Heart left ventricle (tissue), 16 donors: ENCODE results near the gene MTFP1. TPM values are rescaled to one million over a fixed set of nuclear protein-coding genes. Genes with fewer than 3 reads are reported as not detected.
A peak's percentile ranks its signal among the peaks of the same experiment; 100 is the strongest.

Experiments
- ATAC-seq, 4 donors: fragments of 200-7000 bp; cut with Tn5 transposase; one replicate each; pipeline ENCODE4 v1.9.1; 2020 to 2022; ENCODE audit warnings: moderate library complexity in 4 of 4, mild to moderate bottlenecking in 3 of 4, moderate number of reproducible peaks in 1 of 4
- DNase-seq, 5 donors: peaks; one replicate each; pipeline ENCODE4 v3.0.0-alpha.2; 2020
- H3K27ac ChIP-seq, 12 donors: fragments of 200-600 bp; sonication (generic) in 4 of 12; one replicate each; pipeline versions ENCODE4 v1.5.0 to v1.8.0; 2016 to 2022; ENCODE audit warnings: mild to moderate bottlenecking in 2 of 12
- H3K27me3 ChIP-seq, 9 donors: fragments of 200-600 bp; sonication (generic) in 2 of 9; one replicate each; pipeline versions ENCODE4 v1.5.1 to v1.8.0; 2016 to 2022; ENCODE audit warnings: mild to moderate bottlenecking in 3 of 9
- H3K36me3 ChIP-seq, 9 donors: fragments of 200-600 bp; sonication (generic) in 2 of 9; one replicate each; pipeline versions ENCODE4 v1.5.0 to v1.8.0; 2018 to 2022; ENCODE audit warnings: mild to moderate bottlenecking in 2 of 9
- H3K4me1 ChIP-seq, 12 donors: fragments of 200-600 bp; sonication (generic) in 4 of 12; one replicate each; pipeline versions ENCODE4 v1.5.0 to v1.8.0; 2016 to 2022; ENCODE audit warnings: mild to moderate bottlenecking in 3 of 12
- H3K4me3 ChIP-seq, 12 donors: fragments of 200-600 bp; sonication (generic) in 4 of 12; one replicate each; pipeline versions ENCODE4 v1.5.0 to v1.8.0; 2017 to 2022; ENCODE audit warnings: mild to moderate bottlenecking in 9 of 12, moderate library complexity in 4 of 12
- H3K9me3 ChIP-seq, 12 donors: fragments of 200-600 bp; sonication (generic) in 4 of 12; one replicate each; pipeline versions ENCODE4 v1.5.0 to v1.8.0; 2016 to 2022; ENCODE audit warnings: mild to moderate bottlenecking in 1 of 12
- POLR2A ChIP-seq, 2 donors: fragments of 450-650 bp; IDR thresholded peaks; one replicate each; pipeline ENCODE4 v1.6.1; 2017; ENCODE audit warnings: antibody characterized with exemption in 2 of 2, mild to moderate bottlenecking in 2 of 2, moderate library complexity in 2 of 2
- WGBS, 4 donors: extraction: QIAGEN DNeasy Blood & Tissue Kit in 2 of 4; methylation state at CpG; one replicate each; pipeline versions ENCODE4 v1.1.5 to v1.1.7; 2013 to 2018; 5-methylcytosine and 5-hydroxymethylcytosine counted together
- intact Hi-C, 10 donors: fragments of 100-400 bp; cut with DNase I; formaldehyde crosslinking; loops; one replicate each; pipeline versions ENCODE4 v1.11.1 to v1.14.2; 2022
- polyA plus RNA-seq, 2 donors: library from polyadenylated mRNA; stranded (reverse); fragments of 200-250 nt; gene quantifications; one replicate each; pipeline ENCODE4 v1.2.3, GENCODE V29; 2013
- total RNA-seq, 9 donors: library from RNA; depleted of rRNA in 2 of 9; stranded (reverse); fragments of >200 nt in 2 of 9; fragmentation: NEBNext Ultra II Directional in 3 of 9; extraction: Animal tissue kit (Norgen Biotek cat#: 25700) in 3 of 9; gene quantifications; one replicate each; pipeline versions ENCODE4 v1.1.0 to v1.2.4, GENCODE V29; 2016 to 2023
- TF ChIP-seq, protein P1 (sequence below), 12 donors: fragments of 200-600 bp; sonication (generic) in 4 of 12; IDR thresholded peaks; one replicate each; pipeline versions ENCODE4 v1.5.0 to v1.8.0; 2018 to 2022; ENCODE audit warnings: antibody characterized with exemption in 12 of 12, mild to moderate bottlenecking in 5 of 12
- donor health status: ischemic (EF 13 %, LVEDD 7.1; RV severe dilation, severe dysfunction).
- donor health status: healthy with polysubstance abuse.
- donor health status: DM: no; HTN: yes; CAD: no.
- donor health status: DM: no; HTN: no; CAD: no.
- donor health status: ischemic (EF 25% LVEDD 6.9; RV normal size, moderate dysfunction).
- donor health status: ischemic (EF 25% LVEDD 5.7; RV mildly dilated, moderate dysfunction).
- donor health status: healthy.
- donor health status: DM: yes; HTN: yes; CAD: no.
- donor health status: ischemic (EF 35%, LVEDD 5.7; RV mildly dilated, moderate dysfunction).
- donor health status: nonischemic (EF 11% LVEDD 7.7; RV severe dilation, severe dysfunction).
- donor health status: DM: yes; HTN: yes; CAD: no.
- donor health status: PGD.
- donor health status: ischemic (EF 29% LVEDD 5.4; RV normal size, mild dysfunction).
- donor health status: nonischemic (EF 23%, LVEDD 6.1; RV moderate dilation, normal function).

Gene MTFP1
- total and polyA plus RNA-seq, 11 donors = 5.0 to 139 (median 17.1) TPM

DNA sequence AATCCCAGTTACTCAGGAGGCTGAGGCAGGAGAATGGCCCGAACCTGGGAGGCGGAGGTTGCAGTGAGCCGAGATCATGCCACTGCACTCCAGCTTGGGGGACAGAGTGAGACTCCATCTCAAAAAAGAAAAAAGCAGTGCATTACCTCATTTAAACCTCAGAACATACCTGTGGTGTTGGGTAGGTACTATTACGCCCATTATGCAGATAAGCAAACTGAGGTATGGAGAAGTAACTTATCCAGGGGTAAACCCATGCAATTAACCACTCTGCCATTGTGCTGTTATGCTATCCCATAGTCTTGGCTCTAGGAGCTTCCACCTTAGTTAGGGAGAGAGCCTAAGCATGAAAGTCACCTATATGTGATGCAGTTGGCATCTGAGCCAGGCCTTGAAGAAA, 48.6 kb downstream of the MTFP1 start:
- TF ChIP-seq POLR2A (IDR thresholded peaks at IDR 0.05) = no peak
- ATAC-seq (no peak), DNase-seq (no peak)
- intact Hi-C loops = no loop called here
- H3K36me3 ChIP-seq = no peaks in the 10 kb centered on the region
- H3K27ac ChIP-seq = no peak overlapping the region
- 89 to 97% (median 92%) methylated on average over 4 of the region's 4 CpGs for WGBS, 4 donors
- H3K4me3 ChIP-seq = no peak overlapping the region
- H3K9me3 ChIP-seq = no peaks in the 10 kb centered on the region
- H3K4me1 ChIP-seq = no peaks in the 10 kb centered on the region
- H3K27me3 ChIP-seq = peaks cover 0 to 34% (median 9%) of the 10 kb centered on the region in 9 donors

DNA sequence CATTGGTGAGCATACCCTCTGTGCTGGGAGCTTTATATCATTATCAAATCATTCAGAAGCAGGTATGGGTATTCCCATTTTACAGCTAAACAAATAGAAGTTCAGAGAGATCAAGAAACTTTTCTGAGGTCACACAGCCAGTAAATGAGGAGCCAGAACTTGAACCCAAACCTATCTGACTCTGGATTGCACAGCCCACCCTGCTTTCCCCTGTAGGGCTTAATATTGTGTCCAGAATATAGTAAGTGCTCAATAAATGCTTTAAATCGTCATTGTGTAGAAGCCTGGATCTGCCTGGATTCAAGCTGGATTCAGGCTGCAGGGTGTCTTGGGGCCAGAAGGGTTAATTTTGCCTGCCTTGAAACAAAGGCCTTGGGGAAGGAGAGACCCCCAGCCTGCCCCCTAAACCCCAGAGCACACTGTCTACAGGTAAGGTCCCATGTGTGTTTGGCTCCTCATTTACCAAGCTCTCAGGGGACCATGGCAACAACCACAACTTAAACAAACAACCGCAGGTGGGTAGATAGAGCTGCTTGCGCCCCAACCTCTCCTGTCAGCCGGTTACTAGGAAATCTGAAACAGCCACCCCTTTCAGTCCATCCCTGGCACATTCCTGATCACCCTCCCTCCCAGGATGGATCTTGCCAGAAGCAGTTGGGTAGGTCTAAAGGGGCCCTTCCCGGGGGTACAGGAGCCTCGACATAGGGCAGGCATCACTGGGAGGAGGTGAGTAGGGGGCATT, 49.3 kb downstream of the MTFP1 start:
- intact Hi-C loops = no loop called here
- TF ChIP-seq, protein P1, sequence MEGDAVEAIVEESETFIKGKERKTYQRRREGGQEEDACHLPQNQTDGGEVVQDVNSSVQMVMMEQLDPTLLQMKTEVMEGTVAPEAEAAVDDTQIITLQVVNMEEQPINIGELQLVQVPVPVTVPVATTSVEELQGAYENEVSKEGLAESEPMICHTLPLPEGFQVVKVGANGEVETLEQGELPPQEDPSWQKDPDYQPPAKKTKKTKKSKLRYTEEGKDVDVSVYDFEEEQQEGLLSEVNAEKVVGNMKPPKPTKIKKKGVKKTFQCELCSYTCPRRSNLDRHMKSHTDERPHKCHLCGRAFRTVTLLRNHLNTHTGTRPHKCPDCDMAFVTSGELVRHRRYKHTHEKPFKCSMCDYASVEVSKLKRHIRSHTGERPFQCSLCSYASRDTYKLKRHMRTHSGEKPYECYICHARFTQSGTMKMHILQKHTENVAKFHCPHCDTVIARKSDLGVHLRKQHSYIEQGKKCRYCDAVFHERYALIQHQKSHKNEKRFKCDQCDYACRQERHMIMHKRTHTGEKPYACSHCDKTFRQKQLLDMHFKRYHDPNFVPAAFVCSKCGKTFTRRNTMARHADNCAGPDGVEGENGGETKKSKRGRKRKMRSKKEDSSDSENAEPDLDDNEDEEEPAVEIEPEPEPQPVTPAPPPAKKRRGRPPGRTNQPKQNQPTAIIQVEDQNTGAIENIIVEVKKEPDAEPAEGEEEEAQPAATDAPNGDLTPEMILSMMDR (IDR thresholded peaks at IDR 0.05) = no peak
- no peak for TF ChIP-seq POLR2A (IDR thresholded peaks at IDR 0.05)
- H3K27ac ChIP-seq = no peak overlapping the region
- no peaks in the 10 kb centered on the region for H3K36me3 ChIP-seq
- peaks cover 0 to 34% (median 9%) of the 10 kb centered on the region in 9 donors for H3K27me3 ChIP-seq
- WGBS, 4 donors = 48 to 55% (median 51%) methylated on average over 4 to 6 of the region's 6 CpGs
- DNase-seq (peak in 1 of 5 donors; percentile 12), ATAC-seq (no peak)
- no peak overlapping the region for H3K4me3 ChIP-seq
- no peaks in the 10 kb centered on the region for H3K4me1 ChIP-seq
- H3K9me3 ChIP-seq = no peaks in the 10 kb centered on the region

Other genes starting within 250 kb of the MTFP1 start
- gene LIF, start 179.0 kb upstream of the MTFP1 start, total RNA-seq = 10 to 100 TPM in 1 of 9 donors, 1 to 10 TPM in 1, under 1 TPM in 6, not detected in 1; 0.12 to 11.6 (median 0.70) TPM
- gene LIF, start 179.0 kb upstream of the MTFP1 start, polyA plus RNA-seq = under 1 TPM; 0.46 to 0.78 TPM
- gene OSM, start 158.9 kb upstream of the MTFP1 start, total RNA-seq = 1 to 10 TPM in 2 of 9 donors, under 1 TPM in 5, not detected in 2; 0.17 to 5.0 (median 0.42) TPM
- gene OSM, start 158.9 kb upstream of the MTFP1 start, polyA plus RNA-seq = under 1 TPM; 0.25 to 0.27 TPM
- gene CASTOR1, start 136.3 kb upstream of the MTFP1 start, total RNA-seq = 10 to 100 TPM in 3 of 9 donors, 1 to 10 TPM in 6; 3.8 to 16.6 (median 7.1) TPM
- 10 to 100 TPM in 1 of 2 donors, 1 to 10 TPM in 1; 7.0 to 10.2 TPM for gene CASTOR1, start 136.3 kb upstream of the MTFP1 start, polyA plus RNA-seq
- gene TBC1D10A, start 98.8 kb upstream of the MTFP1 start, total RNA-seq = 10 to 100 TPM in 1 of 9 donors, 1 to 10 TPM in 8; 4.3 to 10.1 (median 7.1) TPM
- gene TBC1D10A, start 98.8 kb upstream of the MTFP1 start, polyA plus RNA-seq = 1 to 10 TPM; 4.5 to 9.5 TPM
- gene SF3A1, start 68.9 kb upstream of the MTFP1 start, total RNA-seq = 100 to 1,000 TPM in 4 of 9 donors, 10 to 100 TPM in 5; 57.7 to 142 (median 99.2) TPM
- 10 to 100 TPM; 11.4 to 31.3 TPM for gene SF3A1, start 68.9 kb upstream of the MTFP1 start, polyA plus RNA-seq
- 1 to 10 TPM in 5 of 9 donors, under 1 TPM in 4; 0.45 to 1.7 (median 1.1) TPM for gene CCDC157, start 68.8 kb upstream of the MTFP1 start, total RNA-seq
- gene CCDC157, start 68.8 kb upstream of the MTFP1 start, polyA plus RNA-seq = 1 to 10 TPM in 1 of 2 donors, under 1 TPM in 1; 0.42 to 1.4 TPM
- 10 to 100 TPM in 1 of 9 donors, 1 to 10 TPM in 8; 3.3 to 12.2 (median 6.7) TPM for gene RNF215, start 38.4 kb upstream of the MTFP1 start, total RNA-seq
- gene RNF215, start 38.4 kb upstream of the MTFP1 start, polyA plus RNA-seq = 1 to 10 TPM; 4.2 to 7.0 TPM
- 1 to 10 TPM in 5 of 9 donors, under 1 TPM in 4; 0.35 to 3.9 (median 1.6) TPM for gene SEC14L2, start 28.8 kb upstream of the MTFP1 start, total RNA-seq
- 10 to 100 TPM in 1 of 2 donors, under 1 TPM in 1; 0.30 to 11.2 TPM for gene SEC14L2, start 28.8 kb upstream of the MTFP1 start, polyA plus RNA-seq
- gene SEC14L3, start 46.2 kb downstream of the MTFP1 start, total RNA-seq = not detected
- gene SEC14L3, start 46.2 kb downstream of the MTFP1 start, polyA plus RNA-seq = not detected
- gene SEC14L4, start 79.9 kb downstream of the MTFP1 start, total RNA-seq = under 1 TPM in 1 of 9 donors, not detected in 8; 0.27 TPM
- gene SEC14L4, start 79.9 kb downstream of the MTFP1 start, polyA plus RNA-seq = not detected
- gene SEC14L6, start 121.0 kb downstream of the MTFP1 start, total RNA-seq = 1 to 10 TPM in 1 of 9 donors, under 1 TPM in 1, not detected in 7; 0.16 to 2.8 TPM
- under 1 TPM in 1 of 2 donors, not detected in 1; 0.03 TPM for gene SEC14L6, start 121.0 kb downstream of the MTFP1 start, polyA plus RNA-seq
- gene GAL3ST1, start 148.9 kb downstream of the MTFP1 start, total RNA-seq = 1 to 10 TPM in 1 of 9 donors, under 1 TPM in 3, not detected in 5; 0.25 to 1.1 (median 0.58) TPM
- under 1 TPM; 0.14 to 0.19 TPM for gene GAL3ST1, start 148.9 kb downstream of the MTFP1 start, polyA plus RNA-seq
- 10 to 100 TPM; 15.7 to 39.8 (median 27.8) TPM for gene PES1, start 166.1 kb downstream of the MTFP1 start, total RNA-seq
- gene PES1, start 166.1 kb downstream of the MTFP1 start, polyA plus RNA-seq = 10 to 100 TPM; 23.0 to 60.9 TPM
- gene TCN2, start 181.4 kb downstream of the MTFP1 start, total RNA-seq = 10 to 100 TPM; 11.2 to 69.9 (median 19.5) TPM
- 10 to 100 TPM; 11.0 to 19.2 TPM for gene TCN2, start 181.4 kb downstream of the MTFP1 start, polyA plus RNA-seq
- 1 to 10 TPM; 2.4 to 9.8 (median 4.0) TPM for gene SLC35E4, start 210.0 kb downstream of the MTFP1 start, total RNA-seq
- 1 to 10 TPM; 3.4 to 5.1 TPM for gene SLC35E4, start 210.0 kb downstream of the MTFP1 start, polyA plus RNA-seq
- gene DUSP18, start 242.1 kb downstream of the MTFP1 start, total RNA-seq = 1 to 10 TPM; 1.8 to 6.1 (median 3.1) TPM
- gene DUSP18, start 242.1 kb downstream of the MTFP1 start, polyA plus RNA-seq = 1 to 10 TPM; 1.6 to 3.2 TPM